OCI-LY3 (cell line): ENCODE data around the gene CNDP2.

Experiments
- H2AFZ ChIP-seq: fragments of 200-600, 300-600 bp; shearing (Covaris generic); 2 replicates; pipeline ENCODE4 v1.6.0; 2014; ENCODE audit warnings: antibody characterized with exemption, low read depth, low read length
- H3K27ac ChIP-seq: fragments of 200-600, 300-600 bp; sonication (generic); 2 replicates; pipeline ENCODE4 v1.5.1; 2014; ENCODE audit warnings: mild to moderate bottlenecking, low read length, moderate library complexity, mixed read lengths
- H3K27me3 ChIP-seq: fragments of 200-600, 300-600 bp; sonication (generic); 2 replicates; pipeline ENCODE4 v1.6.1; 2014; ENCODE audit warnings: low read depth, low read length, mixed read lengths
- H3K36me3 ChIP-seq: fragments of 200-600, 300-600 bp; sonication (generic); replicated peaks from 2 replicates; pipeline ENCODE3; 2014; ENCODE audit warnings: low read depth, low read length, mixed read lengths
- H3K4me1 ChIP-seq: fragments of 300-600, 200-600 bp; sonication (generic); 2 replicates; pipeline ENCODE4 v1.6.1; 2014; ENCODE audit warnings: low read length, mixed read lengths
- H3K4me2 ChIP-seq: fragments of 200-600, 300-600 bp; sonication (generic); 2 replicates; pipeline ENCODE4 v1.6.1; 2014; ENCODE audit warnings: low read length, mixed read lengths
- H3K4me3 ChIP-seq: fragments of 300-600, 200-600 bp; sonication (generic); 2 replicates; pipeline ENCODE4 v1.5.1; 2014; ENCODE audit warnings: antibody characterized with exemption, mild to moderate bottlenecking, low read length, moderate library complexity
- H3K79me2 ChIP-seq: fragments of 300-600, 200-600 bp; shearing (Covaris generic); 2 replicates; pipeline ENCODE4 v1.6.1; 2014; ENCODE audit warnings: mild to moderate bottlenecking, low read length, mixed read lengths
- H3K9ac ChIP-seq: fragments of 300-600, 200-600 bp; shearing (Covaris generic); 2 replicates; pipeline ENCODE4 v1.6.0; 2014; ENCODE audit warnings: mild to moderate bottlenecking, low read length, moderate library complexity
- H3K9me3 ChIP-seq: fragments of 200-600, 300-600 bp; shearing (Covaris generic); 2 replicates; pipeline ENCODE4 v1.6.1; 2014; ENCODE audit warnings: low read length, mixed read lengths; ENCODE audit not compliant: insufficient read depth
- H4K20me1 ChIP-seq: fragments of 200-600, 300-600 bp; sonication (generic); 2 replicates; pipeline ENCODE4 v1.6.1; 2016; ENCODE audit warnings: low read length, mixed read lengths; ENCODE audit not compliant: insufficient read depth
- CTCF ChIP-seq: fragments of 200-600, 300-600 bp; sonication (generic); IDR thresholded peaks from 2 replicates; pipeline ENCODE4 v1.5.1; 2014; ENCODE audit warnings: antibody characterized with exemption, low read length, low read depth
- EZH2phosphoT487 ChIP-seq: fragments of 200-600 bp; shearing (Covaris generic); IDR thresholded peaks from 2 replicates; pipeline ENCODE4 v1.6.1; 2018; ENCODE audit warnings: antibody characterized with exemption, mixed run types, low read depth

The CNDP2 gene

DNA sequence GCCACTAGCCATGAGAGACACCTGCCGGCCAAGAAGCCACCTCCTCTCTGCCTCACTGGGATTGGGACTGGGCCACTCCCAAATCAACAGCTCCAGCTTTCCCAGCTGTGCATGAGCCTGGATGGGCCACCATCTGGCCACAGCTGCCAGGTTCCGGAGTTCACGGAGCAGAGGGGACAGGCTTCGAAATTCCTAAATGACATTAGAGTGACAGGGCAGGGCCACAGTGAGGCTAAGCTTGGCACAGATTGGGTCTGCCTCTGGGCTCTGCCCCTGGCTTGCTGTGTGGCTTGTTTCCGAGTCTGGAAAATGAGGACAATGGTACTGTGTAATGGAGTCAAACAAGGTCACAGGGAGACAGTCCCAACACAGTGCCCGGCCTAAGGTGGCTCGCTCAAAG lies 45.5 kb upstream of the CNDP2 start:
- Histone ChIP-seq H3K9me3 (no peaks in the 10 kb centered on the region), H3K4me3 (no peak overlapping the region), H4K20me1 (no peaks in the 10 kb centered on the region), H3K79me2 (no peaks in the 10 kb centered on the region), H3K4me1 (no peaks in the 10 kb centered on the region), H2AFZ (no peak overlapping the region), H3K27me3 (peaks cover 19% of the 10 kb centered on the region), H3K9ac (no peak overlapping the region), H3K36me3 (no peaks in the 10 kb centered on the region), H3K27ac (no peak overlapping the region), H3K4me2 (no peak overlapping the region)
- TF ChIP-seq EZH2phosphoT487, result no peak
- no peak for TF ChIP-seq CTCF

DNA sequence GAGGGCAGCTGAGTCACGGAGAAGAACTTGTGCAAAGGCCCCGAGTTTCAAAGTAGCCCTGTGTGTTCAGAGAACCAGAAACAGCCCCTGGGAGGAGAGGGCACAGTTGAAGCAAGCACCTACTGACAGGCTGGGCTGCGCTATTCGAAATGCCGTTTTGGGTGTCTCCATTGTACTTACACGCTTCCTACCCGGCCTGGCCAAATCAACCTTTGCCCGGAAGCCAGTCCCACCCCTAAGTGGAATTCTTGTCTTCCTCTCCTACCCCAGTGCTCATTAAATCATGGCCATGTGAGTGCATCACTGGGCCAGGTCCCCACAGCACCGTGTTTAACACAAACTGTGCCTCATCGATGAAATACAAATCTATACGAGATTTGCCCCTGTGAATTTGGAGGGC lies 45.0 kb upstream of the CNDP2 start:
- no peaks in the 10 kb centered on the region for H3K4me1 ChIP-seq
- no peak overlapping the region for H3K9ac ChIP-seq
- H3K79me2 ChIP-seq, result no peaks in the 10 kb centered on the region
- no peak overlapping the region for H3K27ac ChIP-seq
- no peaks in the 10 kb centered on the region for H4K20me1 ChIP-seq
- H3K4me3 ChIP-seq, result no peak overlapping the region
- H3K36me3 ChIP-seq, result no peaks in the 10 kb centered on the region
- no peak overlapping the region for H2AFZ ChIP-seq
- H3K27me3 ChIP-seq, result peaks cover 18% of the 10 kb centered on the region
- no peak for TF ChIP-seq CTCF
- no peak for TF ChIP-seq EZH2phosphoT487
- no peaks in the 10 kb centered on the region for H3K9me3 ChIP-seq
- H3K4me2 ChIP-seq, result no peak overlapping the region

DNA sequence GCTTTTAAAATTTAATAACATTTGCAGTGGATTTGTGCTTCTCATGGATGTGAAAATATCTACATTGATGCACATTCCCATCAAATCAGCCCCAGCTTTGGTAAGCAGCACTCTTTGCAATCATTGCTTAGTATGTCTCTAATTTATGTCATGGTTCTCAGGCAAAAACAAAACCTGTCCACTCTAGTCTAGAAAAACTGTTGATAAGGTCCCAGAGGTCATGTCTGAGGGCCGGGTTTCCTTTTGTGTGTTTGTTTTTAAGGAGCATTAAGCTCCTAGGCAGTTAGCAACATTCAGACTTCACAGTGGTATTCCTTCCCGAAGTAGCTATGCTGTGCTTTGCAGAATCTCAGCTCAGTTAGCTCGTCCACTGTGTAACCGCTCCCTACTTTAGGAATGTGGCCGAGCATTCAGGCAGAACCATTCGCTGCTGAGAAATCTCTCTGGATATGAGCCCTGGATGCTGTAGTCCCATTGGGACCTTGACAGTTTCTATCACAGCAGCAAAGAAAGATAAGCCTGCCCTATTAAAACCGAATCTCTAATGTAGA lies 43.1 kb upstream of the CNDP2 start:
- Histone ChIP-seq H2AFZ (no peak overlapping the region), H3K9ac (no peak overlapping the region), H3K4me2 (no peak overlapping the region), H3K27ac (no peak overlapping the region), H3K9me3 (no peaks in the 10 kb centered on the region), H3K36me3 (no peaks in the 10 kb centered on the region), H3K27me3 (peaks cover 18% of the 10 kb centered on the region), H3K79me2 (no peaks in the 10 kb centered on the region), H3K4me3 (no peak overlapping the region), H3K4me1 (no peaks in the 10 kb centered on the region), H4K20me1 (no peaks in the 10 kb centered on the region)
- TF ChIP-seq EZH2phosphoT487 (no peak), CTCF (no peak)

DNA sequence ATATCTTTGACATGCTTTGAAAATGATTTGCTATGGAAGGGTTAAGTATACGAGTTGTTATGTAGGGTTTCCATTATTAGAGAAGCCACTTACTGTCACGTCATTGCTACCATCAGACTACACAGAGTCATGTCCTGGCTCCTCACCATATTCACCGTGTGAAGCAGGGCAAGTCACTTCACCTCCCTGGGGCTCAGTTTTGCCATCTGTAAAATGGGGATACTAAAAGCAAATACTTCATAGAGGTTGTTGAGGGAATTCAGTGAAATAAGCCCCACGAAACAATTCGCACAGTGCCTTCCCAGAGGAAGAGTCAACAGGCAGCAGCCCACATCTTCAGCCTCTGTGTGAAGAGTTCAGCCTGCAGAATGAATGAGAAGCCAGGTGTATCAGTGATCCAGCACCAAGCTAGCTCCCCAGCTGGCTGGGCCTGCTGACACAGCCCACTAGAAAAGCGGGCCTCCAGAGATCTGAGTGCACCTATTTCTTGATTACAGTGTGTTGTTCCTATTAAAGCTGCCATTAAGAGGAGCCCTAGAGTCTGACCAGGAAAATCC lies 42.4 kb upstream of the CNDP2 start:
- no peaks in the 10 kb centered on the region for H3K79me2 ChIP-seq
- TF ChIP-seq EZH2phosphoT487 (no peak), CTCF (no peak)
- no peaks in the 10 kb centered on the region for H4K20me1 ChIP-seq
- no peak overlapping the region for H3K4me2 ChIP-seq
- no peak overlapping the region for H3K4me3 ChIP-seq
- no peaks in the 10 kb centered on the region for H3K9me3 ChIP-seq
- H3K9ac ChIP-seq, result no peak overlapping the region
- peaks cover 15% of the 10 kb centered on the region for H3K27me3 ChIP-seq
- H3K27ac ChIP-seq, result no peak overlapping the region
- H3K4me1 ChIP-seq, result no peaks in the 10 kb centered on the region
- no peak overlapping the region for H2AFZ ChIP-seq
- no peaks in the 10 kb centered on the region for H3K36me3 ChIP-seq
